Panc1 (cell line): Measurements from ENCODE around the gene GID8. TPM values are rescaled to one million over a fixed set of nuclear protein-coding genes. Genes with fewer than 3 reads are reported as not detected.

Experiments
- ATAC-seq: fragments of 200-7000 bp; cut with Tn5 transposase; 2 replicates; pipeline ENCODE4 v1.9.1; 2020; ENCODE audit warnings: mild to moderate bottlenecking, moderate library complexity
- BruUV-seq: library from RNA; stranded (reverse); fragments of 400-500 nt; replicated peaks from 2 replicates; lab custom pipeline; 2021; lab: Mats Ljungman, UMichigan
- CTCF ChIA-PET: fragments of 300-600 bp; sonication (Branson Sonifier 250); formaldehyde crosslinking; loops from one replicate; lab custom pipeline; 2022; ENCODE audit warnings: antibody characterized with exemption; lab: Charles Lee
- POLR2A ChIA-PET: fragments of 300-600 bp; sonication (Branson Sonifier 250); formaldehyde crosslinking; loops from one replicate; lab custom pipeline; 2022; ENCODE audit warnings: antibody characterized with exemption; lab: Charles Lee
- DNase-seq: peaks from one replicate; pipeline ENCODE4 v3.0.0-alpha.2; 2010; ENCODE audit warnings: low read depth, low spot score
- H3K27ac ChIP-seq: 2 replicates; pipeline ENCODE4 v1.5.1; 2011; ENCODE audit warnings: mild to moderate bottlenecking, low read length, inconsistent platforms
- H3K27me3 ChIP-seq: fragments of 200-500 bp; sonication (Bioruptor generic); 2 replicates; pipeline ENCODE4 v1.6.0; 2014; ENCODE audit warnings: low read length, inconsistent platforms; ENCODE audit not compliant: control insufficient read depth, insufficient read depth
- H3K36me3 ChIP-seq: fragments of 200-500 bp; sonication (Bioruptor generic); 2 replicates; pipeline ENCODE4 v1.5.1; 2014; ENCODE audit warnings: inconsistent platforms, mild to moderate bottlenecking, low read length, moderate library complexity; ENCODE audit not compliant: control insufficient read depth, insufficient read depth
- H3K4me1 ChIP-seq: 2 replicates; pipeline ENCODE4 v1.5.1; 2011; ENCODE audit warnings: inconsistent platforms, mild to moderate bottlenecking, low read length, moderate library complexity; ENCODE audit not compliant: control insufficient read depth, insufficient read depth
- H3K4me3 ChIP-seq, 2 experiments: 2 replicates each; pipeline ENCODE4 v1.5.1; 2011 to 2012; ENCODE audit warnings: low read depth in 2 of 2, low read length in 2 of 2, mild to moderate bottlenecking in 2 of 2, inconsistent platforms in 1 of 2, moderate library complexity in 1 of 2
- H3K9me3 ChIP-seq: fragments of 200-500 bp; sonication (Bioruptor generic); 2 replicates; pipeline ENCODE4 v1.5.1; 2014; ENCODE audit warnings: low read depth, mild to moderate bottlenecking, inconsistent platforms, low read length, moderate library complexity; ENCODE audit not compliant: control insufficient read depth, insufficient read depth
- SIN3A ChIP-seq: IDR thresholded peaks from 2 replicates; pipeline ENCODE4 v1.6.1; 2012; ENCODE audit warnings: low read depth, mild to moderate bottlenecking, low read length, moderate library complexity, borderline replicate concordance; ENCODE audit not compliant: insufficient read depth
- TCF7L2 ChIP-seq: IDR thresholded peaks from 2 replicates; pipeline ENCODE4 v1.6.1; 2011; ENCODE audit warnings: mild to moderate bottlenecking, low read depth, low read length, inconsistent platforms
- in situ Hi-C: cut with HindIII; loops from 2 replicates; pipeline ENCODE4 v1.10.0; 2016; ENCODE audit warnings: low sequenced_read_pairs, low pct_unique_long_range_greater_than_20kb
- intact Hi-C: fragments of 100-400 bp; cut with micrococcal nuclease; formaldehyde crosslinking; loops from one replicate; pipeline ENCODE4 v1.10.0; 2022; ENCODE audit not compliant: unreplicated experiment
- total RNA-seq: library from RNA; stranded (reverse); gene quantifications from one replicate; pipeline ENCODE4 v1.2.1, GENCODE V29; 2021; ENCODE audit not compliant: unreplicated experiment
- TF ChIP-seq, protein P1 (sequence below), 2 experiments: IDR thresholded peaks; 2 replicates each; pipeline ENCODE4 v1.6.1; 2011 to 2012; ENCODE audit warnings: low read depth in 2 of 2, control low read depth in 1 of 2, low read length in 1 of 2, mild to moderate bottlenecking in 1 of 2, moderate library complexity in 1 of 2; ENCODE audit not compliant: insufficient read depth in 1 of 2
- TF ChIP-seq, protein P2 (sequence below): fragments of 450-650 bp; IDR thresholded peaks from 2 replicates; pipeline ENCODE4 v1.5.1; 2017; ENCODE audit warnings: mild to moderate bottlenecking

The GID8 gene
- total RNA-seq, 1 experiment from 2014 or later: 37.3 TPM

DNA sequence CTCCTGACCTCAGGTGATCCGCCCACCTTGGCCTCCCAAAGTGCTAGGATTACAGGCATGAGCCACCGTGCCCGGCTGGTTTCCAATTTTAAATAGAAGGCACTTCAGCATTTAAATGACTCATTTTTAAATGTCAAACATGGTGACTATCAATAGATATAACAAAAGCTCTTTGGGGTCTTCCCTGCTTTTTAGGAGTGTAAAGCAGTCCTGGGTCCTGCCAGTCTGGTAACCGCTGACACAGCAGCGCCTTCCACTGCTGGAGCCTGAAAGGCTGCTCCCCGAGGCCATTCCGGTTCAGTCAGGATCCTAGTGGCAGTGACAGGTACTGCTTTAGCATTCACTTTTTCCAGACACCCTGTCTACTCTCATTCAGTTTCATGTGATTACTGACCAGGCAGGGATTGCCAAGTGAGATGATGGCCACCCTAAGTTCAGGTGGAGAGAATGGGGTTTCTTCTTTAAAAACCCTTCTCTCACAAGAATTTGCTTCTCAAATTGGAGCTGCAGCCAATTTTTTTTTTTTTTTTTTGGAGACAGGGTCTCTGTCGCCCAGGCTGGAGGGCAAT lies 16.7 kb upstream of the GID8 start:
- no TSS peak for BruUV-seq
- in situ Hi-C loops (no loop called here), intact Hi-C loops (no loop called here)
- H3K36me3 ChIP-seq: no peaks in the 10 kb centered on the region; the same call in 1 of the 2 replicates
- peak overlapping the region; percentile 21; the same call in 1 of the 2 replicates for H3K27ac ChIP-seq
- H3K4me1 ChIP-seq: peaks cover 77% of the 10 kb centered on the region
- no peak for DNase-seq
- ChIA-PET POLR2A (no interaction called here), CTCF (interaction anchor here (0.6 kb wide), 1 partner anchor 50 kb away, joined by 3 read pairs; no protein-coding TSS in a partner anchor)
- H3K27me3 ChIP-seq: no peaks in the 10 kb centered on the region
- peak; percentile 71 for ATAC-seq
- TF ChIP-seq, protein P1, sequence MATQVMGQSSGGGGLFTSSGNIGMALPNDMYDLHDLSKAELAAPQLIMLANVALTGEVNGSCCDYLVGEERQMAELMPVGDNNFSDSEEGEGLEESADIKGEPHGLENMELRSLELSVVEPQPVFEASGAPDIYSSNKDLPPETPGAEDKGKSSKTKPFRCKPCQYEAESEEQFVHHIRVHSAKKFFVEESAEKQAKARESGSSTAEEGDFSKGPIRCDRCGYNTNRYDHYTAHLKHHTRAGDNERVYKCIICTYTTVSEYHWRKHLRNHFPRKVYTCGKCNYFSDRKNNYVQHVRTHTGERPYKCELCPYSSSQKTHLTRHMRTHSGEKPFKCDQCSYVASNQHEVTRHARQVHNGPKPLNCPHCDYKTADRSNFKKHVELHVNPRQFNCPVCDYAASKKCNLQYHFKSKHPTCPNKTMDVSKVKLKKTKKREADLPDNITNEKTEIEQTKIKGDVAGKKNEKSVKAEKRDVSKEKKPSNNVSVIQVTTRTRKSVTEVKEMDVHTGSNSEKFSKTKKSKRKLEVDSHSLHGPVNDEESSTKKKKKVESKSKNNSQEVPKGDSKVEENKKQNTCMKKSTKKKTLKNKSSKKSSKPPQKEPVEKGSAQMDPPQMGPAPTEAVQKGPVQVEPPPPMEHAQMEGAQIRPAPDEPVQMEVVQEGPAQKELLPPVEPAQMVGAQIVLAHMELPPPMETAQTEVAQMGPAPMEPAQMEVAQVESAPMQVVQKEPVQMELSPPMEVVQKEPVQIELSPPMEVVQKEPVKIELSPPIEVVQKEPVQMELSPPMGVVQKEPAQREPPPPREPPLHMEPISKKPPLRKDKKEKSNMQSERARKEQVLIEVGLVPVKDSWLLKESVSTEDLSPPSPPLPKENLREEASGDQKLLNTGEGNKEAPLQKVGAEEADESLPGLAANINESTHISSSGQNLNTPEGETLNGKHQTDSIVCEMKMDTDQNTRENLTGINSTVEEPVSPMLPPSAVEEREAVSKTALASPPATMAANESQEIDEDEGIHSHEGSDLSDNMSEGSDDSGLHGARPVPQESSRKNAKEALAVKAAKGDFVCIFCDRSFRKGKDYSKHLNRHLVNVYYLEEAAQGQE (IDR thresholded peaks at IDR 0.05; ENCODE audit: insufficient read depth in 1 of 2, low read depth in 2 of 2, low read length in 1 of 2): no peak
- TF ChIP-seq, protein P2, sequence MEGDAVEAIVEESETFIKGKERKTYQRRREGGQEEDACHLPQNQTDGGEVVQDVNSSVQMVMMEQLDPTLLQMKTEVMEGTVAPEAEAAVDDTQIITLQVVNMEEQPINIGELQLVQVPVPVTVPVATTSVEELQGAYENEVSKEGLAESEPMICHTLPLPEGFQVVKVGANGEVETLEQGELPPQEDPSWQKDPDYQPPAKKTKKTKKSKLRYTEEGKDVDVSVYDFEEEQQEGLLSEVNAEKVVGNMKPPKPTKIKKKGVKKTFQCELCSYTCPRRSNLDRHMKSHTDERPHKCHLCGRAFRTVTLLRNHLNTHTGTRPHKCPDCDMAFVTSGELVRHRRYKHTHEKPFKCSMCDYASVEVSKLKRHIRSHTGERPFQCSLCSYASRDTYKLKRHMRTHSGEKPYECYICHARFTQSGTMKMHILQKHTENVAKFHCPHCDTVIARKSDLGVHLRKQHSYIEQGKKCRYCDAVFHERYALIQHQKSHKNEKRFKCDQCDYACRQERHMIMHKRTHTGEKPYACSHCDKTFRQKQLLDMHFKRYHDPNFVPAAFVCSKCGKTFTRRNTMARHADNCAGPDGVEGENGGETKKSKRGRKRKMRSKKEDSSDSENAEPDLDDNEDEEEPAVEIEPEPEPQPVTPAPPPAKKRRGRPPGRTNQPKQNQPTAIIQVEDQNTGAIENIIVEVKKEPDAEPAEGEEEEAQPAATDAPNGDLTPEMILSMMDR: peak; percentile 77
- no peaks in the 10 kb centered on the region for H3K9me3 ChIP-seq
- H3K4me3 ChIP-seq: no peak overlapping the region

DNA sequence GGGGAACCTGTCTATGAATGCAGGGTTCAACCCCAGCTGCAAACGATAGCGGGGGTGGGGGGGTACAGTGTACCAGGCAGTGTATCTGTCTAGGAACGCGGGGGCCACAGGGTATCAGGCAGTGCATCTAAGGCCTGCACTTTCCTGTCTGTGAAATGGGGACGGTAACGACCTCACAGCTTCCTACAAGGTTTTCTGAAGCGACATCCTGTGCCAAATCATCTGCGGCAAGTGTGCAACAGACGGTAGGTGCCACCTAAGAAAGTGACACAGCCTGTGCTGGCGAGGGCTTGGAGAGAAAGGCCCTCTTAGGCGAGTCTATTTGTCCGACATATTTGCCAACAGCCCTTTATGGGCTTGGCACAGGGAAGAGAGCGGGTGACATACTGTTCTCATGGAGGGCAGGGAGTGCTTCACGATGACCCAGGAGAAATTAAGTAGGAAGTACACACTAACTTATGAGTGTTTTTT lies 15.5 kb upstream of the GID8 start:
- TF ChIP-seq, protein P1 (IDR thresholded peaks at IDR 0.05; ENCODE audit: insufficient read depth in 1 of 2, low read depth in 2 of 2, low read length in 1 of 2): no peak
- TF ChIP-seq SIN3A (no peak), TCF7L2 (no peak)
- TF ChIP-seq, protein P2: no peak
- no peaks in the 10 kb centered on the region for H3K27me3 ChIP-seq
- BruUV-seq: no TSS peak
- in situ Hi-C loops: no loop called here
- CTCF ChIA-PET: interaction anchor here (1.0 kb wide), 1 partner anchor 22 kb away, joined by 3 read pairs; no protein-coding TSS in a partner anchor
- H3K36me3 ChIP-seq: no peaks in the 10 kb centered on the region; the same call in 1 of the 2 replicates
- H3K27ac ChIP-seq: peak overlapping the region; percentile 90
- H3K4me3 ChIP-seq: peak overlapping the region in 1 of 2 experiments; percentile 95; a peak in 2 of 4 replicates
- DNase-seq (no peak), ATAC-seq (no peak)
- POLR2A ChIA-PET: no interaction called here
- H3K9me3 ChIP-seq: no peaks in the 10 kb centered on the region
- intact Hi-C loops: no loop called here
- peaks cover 70% of the 10 kb centered on the region for H3K4me1 ChIP-seq
